Activated CD4-positive, alpha-beta T cell treated with anti-CD3 and anti-CD28 coated beads, Interleukin-10, Interleukin-2, amounts not matched to agents 100 ng/mL and 50 ng/mL, durations not matched to agents 16 hours and 8 hours (primary cell): ENCODE data around the gene DLG1.

Experiments used
- DNase-seq: peaks from one replicate; pipeline ENCODE4 v3.0.0-alpha.2; 2020

DLG1 gene

DNA sequence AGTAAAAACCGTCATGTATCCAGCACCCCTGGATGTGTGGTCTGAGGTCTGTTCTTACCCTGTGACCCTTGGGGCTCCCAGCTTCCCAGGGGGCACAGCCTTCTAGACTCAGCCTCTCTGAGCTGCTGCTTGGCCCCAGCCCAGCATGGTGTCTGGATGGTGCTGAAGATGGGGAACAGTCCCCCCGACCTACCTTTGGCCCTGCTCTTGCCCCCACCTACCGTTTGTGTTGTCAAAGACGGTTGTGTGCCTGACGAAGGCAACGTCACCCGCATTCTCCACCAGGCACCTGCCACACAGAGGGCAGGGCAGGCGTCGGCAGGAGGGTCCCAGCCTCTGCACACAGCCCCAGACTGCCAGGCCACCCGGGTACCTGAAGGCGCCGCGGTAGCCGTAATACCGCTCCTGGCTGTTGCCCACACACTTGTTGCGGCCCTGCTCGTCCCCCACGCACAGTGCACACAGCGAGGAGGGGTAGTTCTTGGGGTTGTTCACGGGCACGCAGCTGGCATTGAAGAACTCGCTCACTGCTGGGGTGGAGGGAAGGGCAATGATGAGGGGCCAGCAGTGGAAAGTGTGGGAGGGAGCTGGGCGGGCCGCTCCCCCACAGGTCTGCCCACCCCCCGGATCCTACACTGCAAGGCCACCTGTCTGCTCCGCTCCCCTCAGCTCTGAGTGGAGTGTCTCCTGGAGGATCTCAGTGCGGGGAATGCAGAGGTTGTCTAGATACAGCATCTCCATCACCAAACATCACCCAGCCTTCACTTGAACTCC, 289.8 kb downstream of the DLG1 start:
- DNase-seq = no peak

DNA sequence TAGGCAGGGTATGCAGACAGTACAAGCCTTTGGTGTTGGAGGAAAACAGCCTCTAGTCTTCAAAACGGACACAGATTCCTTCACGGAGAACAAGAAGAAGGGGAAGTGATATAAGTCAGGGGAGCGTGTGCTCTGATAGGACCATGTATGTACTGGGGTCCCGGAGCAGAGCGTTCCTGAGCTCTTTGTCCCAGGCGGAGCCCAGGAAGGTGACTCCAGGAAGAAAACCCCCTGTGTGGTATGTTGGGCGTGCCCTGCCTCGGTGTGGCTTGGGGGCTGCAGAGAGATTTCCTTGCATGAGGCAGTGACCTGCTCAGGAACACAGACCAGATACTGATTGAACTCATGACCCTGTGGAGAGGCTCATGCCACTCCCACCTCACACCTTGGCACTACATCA, 290.5 kb downstream of the DLG1 start:
- no peak for DNase-seq

DNA sequence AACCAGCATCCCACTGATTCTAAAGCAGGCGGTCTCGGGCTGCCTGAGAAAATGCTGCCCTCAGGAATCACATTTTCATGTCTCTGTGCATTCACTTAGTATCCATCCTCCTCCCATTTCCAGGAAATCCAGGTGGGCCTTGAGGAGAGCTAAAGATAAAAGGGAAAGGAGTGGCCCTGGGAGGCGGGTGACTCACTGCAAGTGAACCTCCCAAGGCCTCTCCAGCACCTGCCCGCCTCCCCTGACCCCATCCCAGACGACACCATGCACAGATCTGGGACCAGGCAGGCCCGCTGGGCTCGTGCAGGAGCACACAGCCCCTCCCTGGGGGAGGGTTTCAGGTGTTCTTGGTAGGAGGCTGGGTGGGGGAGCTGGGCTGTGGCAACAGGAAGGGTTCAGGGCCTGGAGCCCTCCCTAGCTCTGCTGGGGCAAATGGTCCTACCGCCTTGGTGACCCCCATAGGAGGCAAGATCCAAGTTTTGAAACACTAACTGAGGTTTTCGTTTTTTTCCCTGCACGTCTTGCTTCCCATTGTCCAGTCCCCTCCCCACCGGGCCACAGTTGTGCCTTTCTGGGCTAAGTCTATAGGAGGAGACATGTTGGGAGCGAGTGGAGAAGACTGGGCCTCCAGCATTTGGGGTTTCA, 291.0 kb downstream of the DLG1 start:
- no peak for DNase-seq

DNA sequence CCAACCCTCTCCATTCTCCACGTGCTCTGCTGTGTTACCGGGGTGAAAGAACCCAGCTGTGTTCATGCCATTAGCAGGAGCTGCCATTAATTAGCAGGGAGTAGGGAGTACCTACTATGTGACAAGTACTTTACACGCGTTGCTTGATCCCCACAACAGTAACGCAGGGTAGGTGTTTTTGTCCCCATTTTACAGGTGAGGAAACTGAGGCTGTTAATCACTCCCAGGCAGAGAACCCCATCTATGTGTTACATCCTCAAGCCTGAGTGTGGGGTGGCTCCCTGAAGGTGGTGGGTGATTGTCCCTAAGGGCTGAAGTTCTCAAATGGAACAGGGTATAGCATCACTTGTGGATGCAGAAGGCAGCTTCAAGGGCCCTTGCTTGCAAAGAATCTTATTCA, 291.6 kb downstream of the DLG1 start:
- DNase-seq = no peak

DNA sequence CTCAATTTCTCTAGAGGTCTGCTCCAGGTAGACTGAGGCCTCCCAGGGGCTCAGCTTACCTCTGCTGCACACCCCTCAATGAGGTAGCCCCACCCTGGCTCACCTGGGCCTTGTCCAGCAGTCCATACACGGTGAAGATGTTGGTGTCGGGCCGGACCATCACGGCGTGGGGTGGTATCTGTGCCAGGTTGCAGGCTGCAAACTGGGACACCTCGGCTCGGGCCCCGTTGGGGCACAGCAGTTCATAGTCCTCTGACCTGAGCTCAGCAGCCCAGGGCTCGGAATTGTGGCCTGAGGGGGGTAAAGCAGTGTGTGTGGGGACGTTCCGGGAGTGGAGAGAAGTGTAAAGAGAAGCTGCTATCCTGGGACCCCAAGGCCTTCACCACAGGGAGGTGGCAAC, 292.0 kb downstream of the DLG1 start:
- DNase-seq = no peak

DNA sequence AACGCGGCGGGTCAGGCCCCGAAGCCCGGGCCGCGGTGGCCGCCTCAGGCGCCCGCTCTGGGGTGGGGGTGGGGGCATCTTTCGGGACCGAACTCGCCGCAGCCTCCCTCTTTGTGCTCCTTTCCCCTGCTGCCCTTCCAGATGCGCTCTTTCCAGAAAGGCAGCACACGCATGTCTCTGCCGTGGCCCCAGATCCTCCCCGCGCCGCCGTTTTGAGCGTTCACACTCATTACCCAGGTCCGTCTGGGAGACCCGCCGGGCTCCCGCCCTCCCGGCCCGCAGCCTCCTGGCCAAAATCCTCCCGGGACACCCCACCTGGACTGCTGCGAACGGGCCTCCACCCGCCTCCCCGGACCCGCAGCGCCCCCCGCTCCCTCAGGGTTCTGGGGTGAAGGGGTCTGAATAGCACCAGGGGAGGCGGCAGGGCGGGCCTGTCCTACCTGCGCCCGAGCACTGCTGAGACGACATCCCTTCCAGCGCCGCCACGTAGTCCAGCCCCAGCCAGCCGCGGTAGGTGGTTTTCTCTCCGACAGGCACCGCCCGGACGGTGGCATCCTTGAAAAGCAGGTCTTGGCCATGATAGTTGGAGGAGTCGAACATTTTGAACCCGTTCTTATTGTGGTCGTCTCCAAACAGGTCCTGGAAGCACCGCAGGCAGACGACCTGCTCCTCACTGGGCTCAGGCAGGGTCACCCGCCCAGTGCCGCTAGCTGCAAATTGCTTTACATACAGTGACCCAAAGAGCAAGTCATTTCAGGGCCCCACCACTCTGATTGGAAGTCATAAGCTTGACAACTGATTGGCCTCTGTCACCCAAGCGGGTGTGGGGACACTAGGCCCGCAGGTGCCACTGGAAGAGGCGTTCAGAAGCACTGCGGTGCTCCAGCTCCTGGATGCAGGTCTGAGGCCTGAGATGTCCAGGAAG, 294.7 kb downstream of the DLG1 start:
- peak; percentile 26 for DNase-seq

DNA sequence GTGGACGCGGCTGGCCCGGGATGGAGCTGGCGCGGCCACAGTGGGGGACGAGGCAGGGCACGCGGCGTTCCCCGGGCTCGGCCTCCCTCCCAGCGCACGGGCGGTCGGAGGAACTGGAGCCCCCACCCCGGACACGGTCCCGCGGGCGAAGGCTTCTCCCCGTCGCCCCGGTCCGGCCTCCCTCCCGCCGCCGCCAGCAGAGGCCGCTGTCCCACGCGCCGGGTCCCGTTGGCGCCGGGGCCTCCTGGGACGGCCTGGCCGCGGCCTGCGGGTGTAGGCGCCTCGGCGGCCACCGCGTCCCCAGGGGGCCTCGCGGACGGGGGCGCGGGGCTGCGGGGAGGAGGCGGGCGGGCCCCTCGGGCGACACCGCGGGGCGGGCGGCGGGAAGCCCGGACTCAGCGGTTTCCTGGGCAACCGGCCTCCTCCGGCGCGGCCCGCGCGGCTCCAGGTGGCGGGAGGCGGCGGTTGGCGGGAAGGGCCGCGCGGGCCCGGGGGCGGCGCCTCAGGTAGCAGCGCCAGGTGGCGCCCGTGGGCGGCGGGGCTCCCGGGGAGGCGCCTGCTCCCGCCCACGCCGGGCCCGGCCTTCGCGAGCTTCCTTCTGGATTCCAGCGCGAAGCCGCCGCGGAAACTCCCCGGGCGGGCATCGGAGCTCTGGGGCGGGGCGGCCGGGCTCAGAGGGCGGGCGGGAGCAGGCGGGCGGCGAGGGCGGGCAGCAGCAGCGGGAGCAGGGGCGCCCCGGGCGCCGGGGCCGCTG, 295.5 kb downstream of the DLG1 start:
- DNase-seq = peak; percentile 83

DNA sequence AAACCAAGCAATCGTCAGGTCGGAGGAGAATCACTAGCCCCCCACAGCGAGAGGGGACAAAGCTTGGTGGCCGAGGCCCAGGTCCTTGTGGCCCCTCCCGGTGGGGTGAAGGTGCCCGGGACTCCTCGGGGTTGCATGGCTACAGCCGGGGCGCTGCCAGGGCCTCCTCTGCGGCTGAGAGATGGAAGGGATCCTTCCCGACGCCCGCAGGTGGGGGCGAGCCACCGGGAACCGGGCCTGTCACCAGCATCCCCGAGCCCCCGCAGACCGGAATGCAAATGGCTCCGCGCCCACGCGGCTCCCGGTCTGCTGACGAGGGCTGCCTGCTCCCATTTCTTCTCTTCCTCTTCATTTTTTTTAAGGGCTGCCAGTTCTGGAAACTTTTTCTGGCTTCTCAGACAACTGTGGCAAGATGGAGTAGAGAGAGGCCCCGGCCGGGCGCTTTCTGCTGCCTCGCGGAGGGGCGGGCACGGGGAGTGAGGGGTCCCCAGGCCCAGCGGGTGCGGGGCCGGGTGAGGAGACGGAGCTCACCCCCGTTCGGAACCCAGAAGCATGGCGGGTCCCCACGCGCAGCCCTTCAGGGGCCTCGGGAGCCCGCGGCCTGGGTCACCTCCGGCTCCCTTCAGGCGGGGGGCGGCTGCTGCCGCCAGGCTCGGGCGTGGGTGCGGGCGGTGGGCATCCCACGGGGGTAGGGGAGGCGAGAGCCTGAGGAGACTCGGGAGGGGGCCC, 296.3 kb downstream of the DLG1 start:
- no peak for DNase-seq

DNA sequence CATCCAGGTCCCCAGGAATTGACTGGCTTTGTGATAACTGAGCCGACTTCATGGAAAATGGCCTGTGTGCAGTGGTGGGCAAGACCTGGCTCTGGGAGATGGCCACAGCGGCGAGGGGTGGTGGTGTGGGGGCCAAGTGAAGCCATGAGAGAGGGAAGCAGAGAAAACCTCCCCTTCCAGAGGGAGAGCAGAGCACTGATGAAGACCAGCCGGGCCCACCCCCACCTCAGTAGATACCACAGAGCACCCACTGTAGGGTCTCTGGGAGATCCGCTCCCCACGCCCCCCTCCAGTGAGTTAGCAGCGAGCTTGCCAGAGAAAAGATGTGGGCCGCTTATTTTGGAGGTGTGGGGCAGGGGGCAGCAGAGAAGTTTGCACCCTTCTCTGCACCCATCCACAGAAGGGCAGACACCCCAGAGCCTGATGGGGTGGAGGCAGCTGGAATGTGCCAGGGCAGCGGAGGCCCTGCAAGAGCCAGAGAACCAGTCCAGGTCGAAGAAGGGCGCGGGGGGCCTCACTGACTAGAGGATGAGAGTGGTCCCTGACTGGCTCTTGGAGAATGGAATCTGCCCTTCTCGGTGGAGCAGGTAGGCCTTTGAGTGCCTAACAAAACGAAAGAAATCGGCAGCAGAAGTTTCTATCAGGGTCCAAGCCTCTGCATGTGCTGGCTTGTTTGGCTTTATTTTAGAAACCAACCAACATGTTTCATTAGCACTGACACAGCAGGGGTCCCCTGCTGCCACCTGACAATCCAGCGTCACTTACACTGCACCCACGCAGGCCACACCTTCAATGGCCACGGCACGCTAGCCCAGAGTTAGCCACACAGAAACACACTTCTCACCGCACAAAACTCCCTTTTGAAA, 297.1 kb downstream of the DLG1 start:
- DNase-seq = no peak

DNA sequence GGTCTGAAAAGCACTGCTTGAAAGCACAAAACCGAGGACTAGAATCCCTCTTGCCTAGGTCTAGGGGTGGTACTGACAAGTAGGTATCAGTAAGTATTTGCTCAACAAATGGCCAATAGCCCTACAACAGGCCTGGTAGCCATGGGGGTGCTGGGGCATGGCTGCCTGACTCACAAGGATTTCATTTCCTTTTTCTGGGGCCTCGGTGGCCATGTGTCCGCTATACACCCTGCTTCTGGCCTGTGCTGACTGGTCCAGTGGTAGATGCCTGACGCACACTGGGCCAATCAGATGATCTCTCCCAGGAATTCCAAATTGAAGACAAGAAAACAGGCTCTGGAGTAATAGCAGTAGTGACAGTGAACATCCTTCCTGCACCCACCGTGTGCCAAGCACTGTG, 298.2 kb downstream of the DLG1 start:
- DNase-seq = no peak

DNA sequence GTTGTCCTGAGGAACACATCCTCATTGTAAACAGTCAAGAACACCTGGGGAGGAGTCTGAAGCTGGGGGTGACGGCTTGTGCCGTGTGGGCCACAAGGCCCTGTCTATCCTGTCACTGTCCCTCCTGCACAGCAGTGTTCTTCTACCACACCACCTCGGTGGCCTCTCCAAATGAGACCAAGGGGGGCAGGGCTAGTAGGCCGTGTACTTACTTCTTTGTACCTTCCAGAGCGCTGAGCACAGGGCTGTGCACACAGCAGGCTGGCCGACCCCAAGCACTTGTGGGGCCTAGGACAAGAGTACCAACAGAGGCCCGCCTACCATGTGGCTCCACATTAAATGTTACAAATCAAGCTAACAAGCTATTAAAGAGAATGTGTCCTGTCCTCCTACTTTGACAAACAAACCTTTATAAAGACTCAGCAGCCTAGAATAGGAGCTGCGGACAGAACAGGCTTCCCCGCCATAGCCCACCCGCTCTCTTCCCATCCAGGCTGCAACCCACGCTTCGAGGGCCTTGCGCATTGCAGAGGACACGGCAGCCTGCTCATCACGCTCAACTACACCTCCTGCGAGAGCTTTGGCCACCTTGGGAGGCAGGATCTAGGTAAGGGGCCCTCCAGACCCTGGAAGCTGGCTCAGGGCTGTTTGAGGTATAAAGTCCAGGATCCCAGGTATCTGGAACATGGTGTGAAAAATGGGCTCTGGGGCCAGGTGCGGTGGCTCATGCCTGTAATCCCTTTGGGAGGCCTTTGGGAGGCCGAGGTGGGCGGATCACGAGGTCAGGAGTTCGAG, 299.2 kb downstream of the DLG1 start:
- DNase-seq = no peak

DNA sequence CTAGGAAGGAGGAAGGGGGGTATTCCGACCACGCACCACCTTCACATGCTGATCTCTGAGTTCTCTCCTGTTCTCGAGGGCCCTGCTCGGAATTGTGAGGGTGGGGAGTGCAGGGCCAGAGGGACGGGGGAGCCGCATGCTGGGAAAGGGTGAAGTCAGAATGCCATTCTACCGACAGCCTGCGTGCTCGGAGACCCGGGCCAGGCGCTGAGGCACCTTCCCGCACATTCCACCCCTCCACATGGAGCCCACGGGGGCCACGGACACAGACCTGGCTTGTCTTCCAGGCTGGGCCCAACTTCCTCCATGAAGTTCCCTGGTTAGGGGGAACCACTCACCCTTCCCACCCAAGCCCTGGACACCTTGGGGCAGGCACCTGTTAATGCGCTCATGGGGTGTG, 301.1 kb downstream of the DLG1 start:
- DNase-seq = no peak

DNA sequence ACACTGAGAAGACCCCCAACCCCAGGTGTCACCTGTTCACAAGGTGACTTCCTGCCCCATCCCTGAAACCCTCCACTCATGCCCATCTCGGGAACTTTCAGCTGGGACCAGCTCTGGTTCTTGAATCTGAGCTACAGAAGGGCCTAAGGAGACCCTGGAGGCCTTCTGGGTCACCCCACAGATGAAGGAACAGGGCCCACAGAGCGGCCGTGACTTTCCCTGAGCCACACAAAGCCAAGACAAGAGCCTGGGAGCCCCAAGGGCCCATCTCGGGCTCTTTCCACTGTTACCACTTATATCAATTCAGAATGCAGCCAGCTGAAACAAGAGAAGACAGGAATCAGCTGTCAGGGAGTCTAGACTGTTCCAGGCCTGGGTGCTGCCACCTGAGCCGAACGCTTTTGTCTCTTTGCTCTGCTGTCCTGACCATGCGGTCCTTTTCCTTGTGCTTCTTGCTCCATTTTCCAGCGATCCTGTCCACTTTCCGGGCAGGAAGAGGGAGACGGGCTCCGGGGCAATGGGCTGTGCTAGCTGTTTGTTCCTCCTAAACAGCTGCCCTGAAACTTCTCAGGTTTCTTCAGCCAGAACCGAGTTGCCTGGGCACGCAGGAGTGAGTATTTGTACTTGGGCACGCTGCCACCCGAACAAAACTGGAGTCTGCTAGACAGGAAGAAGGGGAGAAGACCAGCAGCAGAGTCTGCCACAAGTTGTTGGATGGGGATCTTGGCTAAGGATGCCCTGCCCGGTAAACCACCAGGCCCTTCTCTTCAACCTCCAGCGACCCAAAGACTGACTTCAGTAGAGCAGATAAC, 301.8 kb downstream of the DLG1 start:
- no peak for DNase-seq

DNA sequence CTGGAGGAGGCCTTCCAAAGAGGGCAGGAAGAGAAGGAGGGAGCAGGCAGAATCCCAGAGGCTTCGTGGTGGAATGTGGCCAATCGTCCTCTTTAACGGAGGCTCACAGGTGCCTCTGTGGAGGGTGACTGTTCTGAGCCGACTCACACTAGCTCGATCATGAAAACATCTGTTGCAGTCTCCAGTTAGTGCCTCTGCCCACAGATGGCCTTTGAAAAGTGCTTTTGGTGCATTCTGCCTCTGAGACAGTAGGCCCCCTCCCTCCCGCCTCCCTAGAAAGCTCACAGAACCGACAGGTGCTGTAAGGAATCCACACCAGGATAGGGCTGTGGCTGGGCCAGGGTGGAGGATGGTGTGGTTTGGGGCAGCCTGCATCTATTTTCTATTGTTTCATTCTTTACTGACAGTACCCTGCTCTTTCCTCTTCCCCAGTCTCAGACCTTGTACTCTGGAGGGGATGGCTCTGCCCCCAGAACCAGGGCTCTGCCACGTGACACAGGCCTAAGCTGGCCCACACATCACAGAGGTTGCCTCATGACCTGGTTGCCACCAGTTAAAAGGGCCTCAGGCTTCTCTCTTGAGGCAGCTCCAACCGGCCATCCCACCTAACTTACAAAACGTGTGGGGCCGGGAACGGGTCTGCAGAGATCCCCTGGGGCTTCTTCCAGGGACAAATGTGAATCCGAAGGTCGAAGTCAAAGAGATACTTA, 302.6 kb downstream of the DLG1 start:
- DNase-seq = no peak

DNA sequence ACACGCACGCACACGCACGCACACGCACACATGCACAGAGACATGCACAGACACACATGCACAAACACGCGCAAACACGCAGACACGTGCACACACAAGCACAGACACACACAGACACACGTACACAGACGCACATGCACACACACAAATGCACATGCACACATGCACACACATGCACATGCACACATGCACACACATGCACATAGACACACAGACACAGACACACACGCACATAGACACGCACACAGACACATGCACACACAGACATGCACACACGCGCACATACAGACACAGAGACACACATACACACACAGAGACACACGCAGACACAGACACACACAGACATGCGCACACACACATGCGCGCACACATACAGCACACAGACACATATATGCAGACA, 303.4 kb downstream of the DLG1 start:
- DNase-seq = no peak

DNA sequence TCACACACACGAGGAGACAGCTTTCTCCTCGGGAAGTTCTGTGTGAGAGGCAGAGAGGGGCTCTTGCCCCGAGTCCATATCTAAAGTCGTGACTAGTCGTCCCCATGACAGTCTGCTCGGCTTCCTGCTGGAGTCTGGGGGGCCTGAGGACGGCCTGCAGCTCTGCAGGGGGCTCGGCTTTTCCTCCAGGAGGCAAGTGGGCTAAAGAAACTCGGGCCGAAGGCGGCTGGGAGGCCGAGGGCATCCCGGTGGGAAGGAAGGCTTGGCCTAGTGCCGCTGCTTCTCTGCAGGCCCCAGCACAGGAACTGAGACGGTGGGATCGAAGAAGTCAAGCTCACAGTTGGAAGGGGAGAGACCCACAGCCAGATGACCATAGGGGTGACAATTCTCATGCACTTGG, 304.4 kb downstream of the DLG1 start:
- DNase-seq = no peak
